Neural cell (in vitro differentiated cells): ENCODE results near the gene PHF2. TPM values are rescaled to one million over a fixed set of nuclear protein-coding genes. Genes with fewer than 3 reads are reported as not detected.

Experiments
- H2AFZ ChIP-seq: fragments of 200-600, 300-800 bp; sonication (generic), shearing (Covaris generic); 2 replicates; pipeline ENCODE4 v1.6.0; 2014; ENCODE audit warnings: low read depth, mild to moderate bottlenecking, antibody characterized with exemption, low read length, moderate library complexity
- H3F3A ChIP-seq: fragments of 200-600 bp; shearing (Covaris generic); 2 replicates; pipeline ENCODE4 v1.6.1; 2016; ENCODE audit warnings: mild to moderate bottlenecking, moderate library complexity, mixed read lengths, antibody characterized with exemption, low read length; ENCODE audit not compliant: insufficient read depth, poor library complexity, severe bottlenecking
- H3K27ac ChIP-seq: fragments of 200-600, 300-800 bp; sonication (generic), shearing (Covaris generic); 2 replicates; pipeline ENCODE4 v1.5.1; 2014; ENCODE audit warnings: mild to moderate bottlenecking, low read length, moderate library complexity
- H3K27me3 ChIP-seq: fragments of 300-800, 200-600 bp; sonication (generic), shearing (Covaris generic); 2 replicates; pipeline ENCODE4 v1.6.0; 2014; ENCODE audit warnings: mild to moderate bottlenecking, low read depth, low read length, moderate library complexity; ENCODE audit not compliant: insufficient read depth
- H3K36me3 ChIP-seq: fragments of 300-800, 200-600 bp; sonication (generic), shearing (Covaris generic); 2 replicates; pipeline ENCODE4 v1.5.1; 2014; ENCODE audit warnings: mild to moderate bottlenecking, antibody characterized with exemption, low read length, moderate library complexity; ENCODE audit not compliant: insufficient read depth
- H3K4me2 ChIP-seq: fragments of 300-800, 200-600 bp; sonication (generic), shearing (Covaris generic); 2 replicates; pipeline ENCODE4 v1.6.0; 2014; ENCODE audit warnings: mild to moderate bottlenecking, low read length
- H3K4me3 ChIP-seq: fragments of 300-800, 200-600 bp; sonication (generic), shearing (Covaris generic); 2 replicates; pipeline ENCODE4 v1.5.1; 2014; ENCODE audit warnings: mild to moderate bottlenecking, low read length, moderate library complexity
- H3K79me2 ChIP-seq: fragments of 200-600 bp; shearing (Covaris generic); replicated peaks from 2 replicates; pipeline ENCODE4 v1.6.0; 2014; ENCODE audit warnings: mild to moderate bottlenecking, low read length, moderate library complexity; ENCODE audit not compliant: insufficient read depth
- H3K9ac ChIP-seq: fragments of 300-800, 200-600 bp; sonication (generic), shearing (Covaris generic); 2 replicates; pipeline ENCODE4 v1.6.1; 2016; ENCODE audit warnings: mild to moderate bottlenecking, low read length, mixed read lengths
- H3K9me2 ChIP-seq: fragments of 200-600 bp; shearing (Covaris generic); 2 replicates; pipeline ENCODE4 v1.6.1; 2016; ENCODE audit warnings: mild to moderate bottlenecking, low read length, mixed read lengths; ENCODE audit not compliant: insufficient read depth
- H3K9me3 ChIP-seq: fragments of 200-600, 300-800 bp; sonication (generic), shearing (Covaris generic); 2 replicates; pipeline ENCODE4 v1.6.1; 2016; ENCODE audit warnings: mild to moderate bottlenecking, mixed run types, low read length, moderate library complexity, mixed read lengths
- H4K20me1 ChIP-seq: fragments of 200-600 bp; shearing (Covaris generic); 2 replicates; pipeline ENCODE4 v1.6.1; 2016; ENCODE audit warnings: mild to moderate bottlenecking, mixed run types; ENCODE audit not compliant: insufficient read depth
- EP300 ChIP-seq: fragments of 450-650 bp; conservative IDR thresholded peaks from 2 replicates; pipeline ENCODE4 v1.6.1; 2014; ENCODE audit warnings: antibody characterized with exemption, mild to moderate bottlenecking, moderate library complexity; ENCODE audit not compliant: poor library complexity, severe bottlenecking
- EZH2 ChIP-seq: fragments of 200-600, 300-800 bp; shearing (Covaris generic), sonication (generic); IDR thresholded peaks from 2 replicates; pipeline ENCODE4 v1.6.1; 2014; ENCODE audit warnings: antibody characterized with exemption, low read length, borderline replicate concordance, mild to moderate bottlenecking; ENCODE audit not compliant: insufficient read depth, poor library complexity, severe bottlenecking
- MXI1 ChIP-seq: fragments of 450-650 bp; conservative IDR thresholded peaks from 2 replicates; pipeline ENCODE4 v1.6.1; 2014; ENCODE audit warnings: antibody characterized with exemption, mild to moderate bottlenecking; ENCODE audit not compliant: poor library complexity, severe bottlenecking
- POLR2AphosphoS5 ChIP-seq: IDR thresholded peaks from 2 replicates; pipeline ENCODE4 v1.6.1; 2012
- RAD21 ChIP-seq: fragments of 450-650 bp; conservative IDR thresholded peaks from 2 replicates; pipeline ENCODE4 v1.6.1; 2014; ENCODE audit warnings: antibody characterized with exemption, mild to moderate bottlenecking, moderate library complexity
- REST ChIP-seq: IDR thresholded peaks from 2 replicates; pipeline ENCODE4 v1.6.1; 2012; ENCODE audit warnings: borderline replicate concordance
- SMC3 ChIP-seq: fragments of 450-650 bp; conservative IDR thresholded peaks from 2 replicates; pipeline ENCODE4 v1.6.1; 2014; ENCODE audit warnings: antibody characterized with exemption, mild to moderate bottlenecking, moderate library complexity; ENCODE audit not compliant: poor library complexity
- TAF1 ChIP-seq: IDR thresholded peaks from 2 replicates; pipeline ENCODE4 v1.6.1; 2012; ENCODE audit warnings: low read depth
- polyA plus RNA-seq: library from polyadenylated mRNA; depleted of rRNA; stranded (reverse); fragments of >200 nt; gene quantifications from 2 replicates; pipeline ENCODE4 v1.2.3, GENCODE V29; 2014
- TF ChIP-seq, protein P1 (sequence below): fragments of 450-650 bp; IDR thresholded peaks from 2 replicates; pipeline ENCODE4 v1.5.1; 2014; ENCODE audit warnings: antibody characterized with exemption, mild to moderate bottlenecking, moderate library complexity; ENCODE audit not compliant: poor library complexity, severe bottlenecking

PHF2 gene
- polyA plus RNA-seq, 1 donor from 2014 or later = 42.4 TPM

DNA sequence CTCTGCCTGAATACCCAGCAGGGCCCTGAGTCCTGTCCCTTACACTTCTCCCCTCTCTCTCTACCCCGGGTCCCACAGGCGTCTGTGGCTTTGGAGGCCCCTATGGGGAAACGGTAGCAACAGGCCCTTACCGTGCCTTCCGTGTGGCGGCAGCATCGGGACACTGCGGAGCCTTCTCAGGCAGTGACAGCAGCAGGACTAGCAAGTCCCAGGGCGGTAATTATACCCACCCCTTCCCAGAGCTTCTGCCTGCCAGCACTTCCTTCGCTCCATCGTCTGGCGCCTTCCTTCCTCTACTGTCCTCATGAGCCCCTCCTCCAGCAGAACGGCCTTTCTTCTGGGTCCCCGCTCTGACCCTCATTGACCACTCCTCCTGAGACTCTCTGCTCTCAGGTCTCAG lies 17.9 kb upstream of the PHF2 start:
- no peak overlapping the region for H3K9ac ChIP-seq
- H3F3A ChIP-seq = no peaks in the 10 kb centered on the region
- no peak overlapping the region for H3K4me2 ChIP-seq
- no peaks in the 10 kb centered on the region for H3K27me3 ChIP-seq
- no peak for TF ChIP-seq RAD21
- no peak overlapping the region for H3K27ac ChIP-seq
- H3K9me2 ChIP-seq = no peaks in the 10 kb centered on the region
- peaks cover 8% of the 10 kb centered on the region for H3K36me3 ChIP-seq
- no peaks in the 10 kb centered on the region for H4K20me1 ChIP-seq
- H2AFZ ChIP-seq = no peak overlapping the region
- no peaks in the 10 kb centered on the region for H3K9me3 ChIP-seq
- no peaks in the 10 kb centered on the region for H3K79me2 ChIP-seq
- no peak overlapping the region for H3K4me3 ChIP-seq

DNA sequence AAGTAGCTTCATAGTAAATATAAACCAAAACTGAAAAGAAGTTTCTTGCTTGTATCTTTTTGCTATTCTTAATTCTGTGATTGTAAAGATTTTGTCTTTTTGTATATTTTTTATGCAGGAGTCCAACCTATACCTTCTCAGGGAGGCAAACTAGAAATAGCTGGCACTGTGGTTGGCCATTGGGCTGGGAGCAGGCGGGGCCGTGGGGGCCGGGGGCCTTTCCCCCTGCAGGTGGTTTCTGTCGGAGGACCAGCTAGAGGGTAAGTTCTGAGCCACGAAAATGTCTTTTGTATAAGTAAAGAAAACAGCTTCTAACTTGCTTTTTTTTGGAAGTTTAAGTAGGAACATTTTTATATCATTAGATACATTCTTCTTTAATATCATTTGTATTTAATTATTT lies 15.4 kb upstream of the PHF2 start:
- no peak overlapping the region for H3K4me3 ChIP-seq
- peaks cover 8% of the 10 kb centered on the region for H3K36me3 ChIP-seq
- H3K4me2 ChIP-seq = no peak overlapping the region
- H3F3A ChIP-seq = no peaks in the 10 kb centered on the region
- H3K9me2 ChIP-seq = no peaks in the 10 kb centered on the region
- H3K9ac ChIP-seq = no peak overlapping the region
- H3K27me3 ChIP-seq = no peaks in the 10 kb centered on the region
- H2AFZ ChIP-seq = no peak overlapping the region
- TF ChIP-seq SMC3 (no peak), TAF1 (no peak), RAD21 (no peak), EP300 (no peak), EZH2 (no peak), POLR2AphosphoS5 (no peak)
- TF ChIP-seq, protein P1, sequence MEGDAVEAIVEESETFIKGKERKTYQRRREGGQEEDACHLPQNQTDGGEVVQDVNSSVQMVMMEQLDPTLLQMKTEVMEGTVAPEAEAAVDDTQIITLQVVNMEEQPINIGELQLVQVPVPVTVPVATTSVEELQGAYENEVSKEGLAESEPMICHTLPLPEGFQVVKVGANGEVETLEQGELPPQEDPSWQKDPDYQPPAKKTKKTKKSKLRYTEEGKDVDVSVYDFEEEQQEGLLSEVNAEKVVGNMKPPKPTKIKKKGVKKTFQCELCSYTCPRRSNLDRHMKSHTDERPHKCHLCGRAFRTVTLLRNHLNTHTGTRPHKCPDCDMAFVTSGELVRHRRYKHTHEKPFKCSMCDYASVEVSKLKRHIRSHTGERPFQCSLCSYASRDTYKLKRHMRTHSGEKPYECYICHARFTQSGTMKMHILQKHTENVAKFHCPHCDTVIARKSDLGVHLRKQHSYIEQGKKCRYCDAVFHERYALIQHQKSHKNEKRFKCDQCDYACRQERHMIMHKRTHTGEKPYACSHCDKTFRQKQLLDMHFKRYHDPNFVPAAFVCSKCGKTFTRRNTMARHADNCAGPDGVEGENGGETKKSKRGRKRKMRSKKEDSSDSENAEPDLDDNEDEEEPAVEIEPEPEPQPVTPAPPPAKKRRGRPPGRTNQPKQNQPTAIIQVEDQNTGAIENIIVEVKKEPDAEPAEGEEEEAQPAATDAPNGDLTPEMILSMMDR = no peak
- no peaks in the 10 kb centered on the region for H3K9me3 ChIP-seq
- H4K20me1 ChIP-seq = no peaks in the 10 kb centered on the region
- H3K27ac ChIP-seq = no peak overlapping the region
- no peaks in the 10 kb centered on the region for H3K79me2 ChIP-seq

- no peaks in the 10 kb centered on the region for H3K27me3 ChIP-seq
- no peaks in the 10 kb centered on the region for H4K20me1 ChIP-seq
- H3K4me2 ChIP-seq = no peak overlapping the region
- H3K9me3 ChIP-seq = no peaks in the 10 kb centered on the region
- no peak overlapping the region for H3K27ac ChIP-seq
- H3K79me2 ChIP-seq = no peaks in the 10 kb centered on the region
- peaks cover 8% of the 10 kb centered on the region for H3K36me3 ChIP-seq
- H2AFZ ChIP-seq = no peak overlapping the region
- no peaks in the 10 kb centered on the region for H3K9me2 ChIP-seq
- H3K9ac ChIP-seq = no peak overlapping the region
- no peak overlapping the region for H3K4me3 ChIP-seq
- TF ChIP-seq POLR2AphosphoS5 = no peak
- no peak for TF ChIP-seq TAF1
- no peak for TF ChIP-seq EZH2
- no peak for TF ChIP-seq MXI1
- H3F3A ChIP-seq = no peaks in the 10 kb centered on the region
Measured at GRCh38 chr9:93562157-93562556, 14.2 kb upstream of the PHF2 start.

GRCh38 chr9:93565089-93565488 lies 11.3 kb upstream of the PHF2 start:
- Histone ChIP-seq H3K9me3 (no peaks in the 10 kb centered on the region), H4K20me1 (no peaks in the 10 kb centered on the region), H3K27ac (no peak overlapping the region), H3K79me2 (no peaks in the 10 kb centered on the region), H3K36me3 (peaks cover 8% of the 10 kb centered on the region), H3K4me2 (no peak overlapping the region), H3K4me3 (no peak overlapping the region), H3K27me3 (no peaks in the 10 kb centered on the region), H3K9ac (no peak overlapping the region), H3F3A (no peaks in the 10 kb centered on the region), H3K9me2 (no peaks in the 10 kb centered on the region), H2AFZ (no peak overlapping the region)
- TF ChIP-seq TAF1 (no peak), SMC3 (no peak), REST (no peak), MXI1 (no peak)
